Transverse colon (tissue), 4 donors: ENCODE measurements around the gene GNA12. TPM values are rescaled to one million over a fixed set of nuclear protein-coding genes. Genes with fewer than 3 reads are reported as not detected.
A peak's percentile ranks its signal among the peaks of the same experiment; 100 is the strongest.

Experiments
- DNase-seq: peaks from one replicate; pipeline ENCODE4 v3.0.0-alpha.2; 2019
- H3K27ac ChIP-seq, 4 donors: fragments of 200-600 bp; sonication (generic); 2 replicates each; pipeline ENCODE4 v1.5.1; 2016 to 2018; ENCODE audit warnings: inconsistent platforms in 4 of 4
- H3K27me3 ChIP-seq: fragments of 200-600 bp; sonication (generic); 2 replicates; pipeline ENCODE4 v1.5.1; 2017; ENCODE audit warnings: inconsistent platforms
- H3K36me3 ChIP-seq, 4 donors: fragments of 200-600 bp; sonication (generic); 2 replicates each; pipeline ENCODE4 v1.5.1; 2017 to 2019; ENCODE audit warnings: inconsistent platforms in 4 of 4
- H3K4me1 ChIP-seq, 4 donors: fragments of 200-600 bp; sonication (generic); 2 replicates each; pipeline ENCODE4 v1.5.1; 2017 to 2020; ENCODE audit warnings: inconsistent platforms in 4 of 4
- H3K4me3 ChIP-seq, 4 donors: fragments of 200-600 bp; sonication (generic); 1 replicate in 1 of 4; 2 replicates in 3 of 4; pipeline versions ENCODE4 v1.5.1 to v1.6.1; 2017 to 2019; ENCODE audit warnings: inconsistent platforms in 4 of 4
- H3K9me3 ChIP-seq, 2 donors: fragments of 200-600 bp; sonication (generic); 2 replicates each; pipeline ENCODE4 v1.5.1; 2017 to 2019; ENCODE audit warnings: inconsistent platforms in 2 of 2
- EP300 ChIP-seq: sonication (generic); formaldehyde crosslinking; IDR thresholded peaks from one replicate; pipeline ENCODE4 v1.6.1; 2017; ENCODE audit warnings: antibody characterized with exemption, low read depth
- POLR2A ChIP-seq: fragments of 450-650 bp; IDR thresholded peaks from one replicate; pipeline ENCODE4 v1.6.1; 2016; ENCODE audit warnings: antibody characterized with exemption, mild to moderate bottlenecking, moderate library complexity
- POLR2AphosphoS5 ChIP-seq, 3 donors: sonication (generic); formaldehyde crosslinking; IDR thresholded peaks; one replicate each; pipeline ENCODE4 v1.6.1; 2016; ENCODE audit warnings: antibody characterized with exemption in 3 of 3
- WGBS, 2 donors: methylation state at CpG; one replicate each; pipeline ENCODE4 v1.1.5; 2018; ENCODE audit warnings: low coverage in 1 of 2; 5-methylcytosine and 5-hydroxymethylcytosine counted together
- in situ Hi-C, 4 donors: fragments of 200-750 bp; cut with MboI; loops; one replicate each; pipeline versions ENCODE4 v1.15.0 to v1.15.1; 2017; ENCODE audit warnings: low sequenced_read_pairs in 3 of 4, low pct_ligation_motif_present in 1 of 4, low pct_unique_long_range_greater_than_20kb in 1 of 4
- intact Hi-C: fragments of 100-400 bp; cut with DNase I; formaldehyde crosslinking; loops from one replicate; pipeline ENCODE4 v1.15.1; 2023; ENCODE audit warnings: low total_unique reads
- total RNA-seq, 4 donors: library from RNA; depleted of rRNA; stranded (reverse); fragments of >200 nt; gene quantifications; one replicate each; pipeline ENCODE4 v1.1.0, GENCODE V29; 2016
- TF ChIP-seq, protein P1 (sequence below), 5 experiments: fragments of 200-600 bp in 3 of 5; fragments of 450-650 bp in 2 of 5; sonication (generic) in 3 of 5; IDR thresholded peaks; 1 replicate in 2 of 5; 2 replicates in 3 of 5; pipeline ENCODE4 v1.5.1; 2016 to 2017; ENCODE audit warnings: antibody characterized with exemption in 5 of 5, inconsistent platforms in 3 of 5, mild to moderate bottlenecking in 2 of 5, moderate library complexity in 1 of 5

The GNA12 gene
- total RNA-seq, 4 donors from 2014 or later = 18.9 to 39.6 (median 22.2) TPM

- no peaks in the 10 kb centered on the region for H3K27me3 ChIP-seq
- in situ Hi-C loops (no loop called here), intact Hi-C loops (no loop called here)
- no peak for DNase-seq
- 75 to 82% methylated on average over 6 of the region's 6 CpGs for WGBS, 2 donors
- TF ChIP-seq, protein P1, sequence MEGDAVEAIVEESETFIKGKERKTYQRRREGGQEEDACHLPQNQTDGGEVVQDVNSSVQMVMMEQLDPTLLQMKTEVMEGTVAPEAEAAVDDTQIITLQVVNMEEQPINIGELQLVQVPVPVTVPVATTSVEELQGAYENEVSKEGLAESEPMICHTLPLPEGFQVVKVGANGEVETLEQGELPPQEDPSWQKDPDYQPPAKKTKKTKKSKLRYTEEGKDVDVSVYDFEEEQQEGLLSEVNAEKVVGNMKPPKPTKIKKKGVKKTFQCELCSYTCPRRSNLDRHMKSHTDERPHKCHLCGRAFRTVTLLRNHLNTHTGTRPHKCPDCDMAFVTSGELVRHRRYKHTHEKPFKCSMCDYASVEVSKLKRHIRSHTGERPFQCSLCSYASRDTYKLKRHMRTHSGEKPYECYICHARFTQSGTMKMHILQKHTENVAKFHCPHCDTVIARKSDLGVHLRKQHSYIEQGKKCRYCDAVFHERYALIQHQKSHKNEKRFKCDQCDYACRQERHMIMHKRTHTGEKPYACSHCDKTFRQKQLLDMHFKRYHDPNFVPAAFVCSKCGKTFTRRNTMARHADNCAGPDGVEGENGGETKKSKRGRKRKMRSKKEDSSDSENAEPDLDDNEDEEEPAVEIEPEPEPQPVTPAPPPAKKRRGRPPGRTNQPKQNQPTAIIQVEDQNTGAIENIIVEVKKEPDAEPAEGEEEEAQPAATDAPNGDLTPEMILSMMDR (IDR thresholded peaks at IDR 0.05) = no peak
- TF ChIP-seq POLR2A (no peak), EP300 (no peak), POLR2AphosphoS5 (IDR thresholded peaks at IDR 0.05) (no peak)
- H3K4me3 ChIP-seq = no peak overlapping the region
- no peaks in the 10 kb centered on the region for H3K36me3 ChIP-seq
- peaks cover 0 to 7% (median 0%) of the 10 kb centered on the region in 4 donors for H3K4me1 ChIP-seq
- H3K9me3 ChIP-seq = no peaks in the 10 kb centered on the region
- H3K27ac ChIP-seq = peak overlapping the region in 1 of 4 donors; percentile 5
These were observed 69.8 kb downstream of the GNA12 start for GRCh38 chr7:2774280-2774679.

DNA sequence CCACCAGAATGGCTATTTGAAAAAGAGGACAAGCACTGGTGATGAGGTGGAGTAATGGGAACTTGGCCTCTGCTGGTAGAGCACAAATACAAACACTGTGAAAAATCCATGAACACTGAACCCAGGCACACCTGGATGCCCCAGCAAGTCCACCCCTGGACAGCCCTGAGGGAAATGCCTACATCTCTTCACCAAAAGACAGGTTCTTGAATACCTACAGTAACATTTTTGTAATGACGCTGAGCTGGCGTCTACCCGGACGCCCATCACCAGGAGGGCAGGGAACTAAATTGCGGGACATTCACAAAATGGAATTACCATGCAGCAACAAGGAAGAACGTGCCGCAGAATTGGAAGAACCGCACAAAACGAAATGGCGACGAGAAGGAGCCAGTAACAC lies 70.5 kb downstream of the GNA12 start:
- Histone ChIP-seq H3K27me3 (no peaks in the 10 kb centered on the region), H3K9me3 (no peaks in the 10 kb centered on the region), H3K27ac (no peak overlapping the region), H3K4me1 (peaks cover 0 to 7% (median 0%) of the 10 kb centered on the region in 4 donors), H3K36me3 (no peaks in the 10 kb centered on the region), H3K4me3 (no peak overlapping the region)
- intact Hi-C loops = no loop called here
- in situ Hi-C loops = no loop called here
- no peak for DNase-seq
- 96% methylated on average over 11 of the region's 11 CpGs; no CpG with 5 or more reads in 1 of the 2 donors for WGBS, 2 donors
- TF ChIP-seq EP300 (no peak), POLR2AphosphoS5 (IDR thresholded peaks at IDR 0.05) (no peak), POLR2A (no peak)
- TF ChIP-seq, protein P1 (IDR thresholded peaks at IDR 0.05) = no peak

- Histone ChIP-seq H3K4me1 (peaks cover 0 to 7% (median 0%) of the 10 kb centered on the region in 4 donors), H3K36me3 (no peaks in the 10 kb centered on the region), H3K9me3 (no peaks in the 10 kb centered on the region), H3K27me3 (no peaks in the 10 kb centered on the region), H3K27ac (no peak overlapping the region), H3K4me3 (no peak overlapping the region)
- intact Hi-C loops = no loop called here
- 60 to 81% methylated on average over 2 to 6 of the region's 6 CpGs for WGBS, 2 donors
- no peak for DNase-seq
- in situ Hi-C loops = no loop called here
- no peak for TF ChIP-seq POLR2AphosphoS5 (IDR thresholded peaks at IDR 0.05)
- TF ChIP-seq, protein P1 (IDR thresholded peaks at IDR 0.05) = no peak
- no peak for TF ChIP-seq EP300
- TF ChIP-seq POLR2A = no peak
These were observed 72.8 kb downstream of the GNA12 start for GRCh38 chr7:2771274-2771731.

DNA sequence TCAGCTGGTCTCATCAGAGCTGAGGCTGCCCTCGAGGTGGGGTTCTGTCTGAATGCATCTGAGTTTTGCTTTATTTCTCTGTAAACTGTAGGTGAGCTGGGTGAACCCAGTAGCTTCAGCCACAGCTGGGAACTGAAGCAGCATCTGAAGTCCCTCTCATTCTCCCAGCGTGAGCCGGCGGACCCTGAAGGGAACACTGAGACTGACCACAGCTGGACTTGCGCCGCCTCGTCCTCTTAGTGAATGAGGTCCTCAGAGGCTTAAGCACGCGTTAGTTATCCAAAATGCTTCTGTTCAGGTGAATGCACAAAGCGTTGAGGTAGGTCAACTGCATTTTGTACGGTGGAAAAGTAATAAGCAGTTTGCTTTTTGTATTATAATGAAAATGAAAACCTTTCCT lies 79.5 kb downstream of the GNA12 start:
- Histone ChIP-seq H3K27me3 (no peaks in the 10 kb centered on the region), H3K9me3 (no peaks in the 10 kb centered on the region), H3K4me1 (peaks cover 17 to 40% (median 27%) of the 10 kb centered on the region in 4 donors), H3K4me3 (no peak overlapping the region), H3K36me3 (no peaks in the 10 kb centered on the region), H3K27ac (peak overlapping the region in 2 of 4 donors; percentile 87 to 88)
- intact Hi-C loops (no loop called here), in situ Hi-C loops (no loop called here)
- 95% methylated on average over 11 of the region's 11 CpGs; no CpG with 5 or more reads in 1 of the 2 donors for WGBS, 2 donors
- no peak for DNase-seq
- TF ChIP-seq POLR2A (no peak), POLR2AphosphoS5 (IDR thresholded peaks at IDR 0.05) (no peak)
- TF ChIP-seq, protein P1 (IDR thresholded peaks at IDR 0.05) = no peak
